Spleen (tissue), 11 donors: ENCODE data around the gene NME1. TPM values are rescaled to one million over a fixed set of nuclear protein-coding genes. Genes with fewer than 3 reads are reported as not detected.

ENCODE experiments used
- DNase-seq: peaks from one replicate; pipeline ENCODE4 v3.0.0-alpha.2; 2020
- H3K27ac ChIP-seq, 8 donors: fragments of 200-600 bp; sonication (generic) in 7 of 8; 1 replicate in 4 of 8; 2 replicates in 4 of 8; pipeline versions ENCODE4 v1.5.0 to v1.8.0; 2016 to 2021; ENCODE audit warnings: inconsistent platforms in 4 of 8, mild to moderate bottlenecking in 4 of 8, moderate library complexity in 1 of 8
- H3K27me3 ChIP-seq, 7 donors: fragments of 200-600 bp; sonication (generic) in 6 of 7; replicated peaks in 1 of 7; 1 replicate in 4 of 7; 2 replicates in 3 of 7; pipeline versions ENCODE4 v1.5.0 to v1.8.0; 2016 to 2021; ENCODE audit warnings: inconsistent platforms in 3 of 7, mild to moderate bottlenecking in 1 of 7
- H3K36me3 ChIP-seq, 6 donors: fragments of 200-600 bp; sonication (generic) in 5 of 6; 1 replicate in 4 of 6; 2 replicates in 2 of 6; pipeline versions ENCODE4 v1.5.0 to v1.8.0; 2016 to 2021; ENCODE audit warnings: inconsistent platforms in 2 of 6
- H3K4me1 ChIP-seq, 6 donors: fragments of 200-600 bp; sonication (generic) in 5 of 6; 1 replicate in 3 of 6; 2 replicates in 3 of 6; pipeline versions ENCODE4 v1.5.0 to v1.8.0; 2016 to 2021; ENCODE audit warnings: inconsistent platforms in 3 of 6
- H3K4me3 ChIP-seq, 8 donors: fragments of 200-600 bp; sonication (generic) in 7 of 8; 1 replicate in 4 of 8; 2 replicates in 4 of 8; pipeline versions ENCODE4 v1.5.0 to v1.8.0; 2016 to 2021; ENCODE audit warnings: inconsistent platforms in 4 of 8, mild to moderate bottlenecking in 4 of 8, moderate library complexity in 2 of 8
- H3K9me3 ChIP-seq, 8 donors: fragments of 200-600 bp; sonication (generic) in 7 of 8; 1 replicate in 4 of 8; 2 replicates in 4 of 8; pipeline versions ENCODE4 v1.5.0 to v1.8.0; 2016 to 2021; ENCODE audit warnings: inconsistent platforms in 4 of 8
- POLR2A ChIP-seq, 3 donors: fragments of 450-650 bp; IDR thresholded peaks; one replicate each; pipeline ENCODE4 v1.5.1; 2017; ENCODE audit warnings: antibody characterized with exemption in 3 of 3, mild to moderate bottlenecking in 1 of 3
- POLR2AphosphoS5 ChIP-seq, 3 donors: sonication (generic); formaldehyde crosslinking; IDR thresholded peaks; one replicate each; pipeline ENCODE4 v1.5.1; 2017; ENCODE audit warnings: antibody characterized with exemption in 3 of 3
- WGBS, 5 donors: extraction: QIAGEN DNeasy Blood & Tissue Kit in 3 of 5; methylation state at CpG; one replicate each; pipeline versions ENCODE4 v1.1.5 to v1.1.7; 2013 to 2018; 5-methylcytosine and 5-hydroxymethylcytosine counted together
- intact Hi-C: fragments of 100-400 bp; cut with DNase I; formaldehyde crosslinking; loops from one replicate; pipeline ENCODE4 v1.15.0; 2023; ENCODE audit warnings: low total_unique reads
- polyA plus RNA-seq, 3 donors: library from polyadenylated mRNA; stranded (reverse); fragments of 200-250 nt; gene quantifications; one replicate each; pipeline ENCODE4 v1.2.1, GENCODE V29; 2013
- total RNA-seq, 7 donors: library from RNA; depleted of rRNA in 3 of 7; stranded (reverse); fragments of >200 nt in 3 of 7; fragmentation: NEBNext Ultra II Directional in 4 of 7; extraction: Animal tissue kit (Norgen Biotek cat#: 25700) in 4 of 7; gene quantifications; one replicate each; pipeline versions ENCODE4 v1.1.0 to v1.2.1, GENCODE V29; 2016 to 2021
- TF ChIP-seq, protein P1 (sequence below), 11 experiments: fragments of 200-600 bp in 7 of 11; fragments of 450-650 bp in 4 of 11; sonication (generic) in 4 of 11; IDR thresholded peaks in 8 of 11; conservative IDR thresholded peaks in 3 of 11; 1 replicate in 7 of 11; 2 replicates in 4 of 11; pipeline versions ENCODE4 v1.4.0 to v1.8.0; 2016 to 2021; ENCODE audit warnings: antibody characterized with exemption in 11 of 11, inconsistent platforms in 4 of 11, mild to moderate bottlenecking in 1 of 11
- donor health status: healthy with polysubstance abuse.
- donor health status: DM: no; HTN: no; CAD: no; lungs with moderate emphysema.
- donor health status: DM: no; HTN: no; CAD: no.
- donor health status: Bipolar disorder and iron deficiency.
- donor health status: healthy.
- donor health status: DM: no; HTN: no; CAD: no.
- donor health status: DM: yes; HTN: yes; CAD: no.

NME1 gene
- total and polyA plus RNA-seq, 10 donors = 21.2 to 142 (median 40.6) TPM

DNA sequence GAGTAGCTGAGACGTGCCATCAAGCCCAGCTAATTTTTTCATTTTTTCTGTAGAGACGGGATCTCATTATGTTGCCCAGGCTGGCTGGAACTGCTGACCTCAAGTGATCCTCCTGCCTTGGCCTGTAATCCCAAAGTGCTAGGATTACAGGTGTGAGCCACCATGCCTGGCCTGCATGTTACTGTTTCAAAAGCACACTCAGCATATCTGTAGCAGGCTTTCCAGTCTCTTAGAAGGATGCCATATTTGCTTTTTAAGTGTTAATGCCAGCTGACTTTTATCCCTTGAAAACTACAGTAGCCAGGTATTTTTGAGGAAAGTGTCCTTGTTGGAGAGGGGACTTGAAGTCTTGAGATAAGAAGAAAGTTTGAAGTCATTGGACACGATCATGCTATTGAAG, 17.4 kb upstream of the NME1 start:
- WGBS, 5 donors = 86 to 96% (median 92%) methylated on average over 3 of the region's 3 CpGs
- Histone ChIP-seq H3K27ac (no peak overlapping the region), H3K4me1 (peaks cover 0 to 15% (median 0%) of the 10 kb centered on the region in 6 donors), H3K9me3 (no peaks in the 10 kb centered on the region), H3K36me3 (no peaks in the 10 kb centered on the region), H3K4me3 (no peak overlapping the region), H3K27me3 (no peaks in the 10 kb centered on the region)
- intact Hi-C loops = no loop called here
- DNase-seq = no peak
- TF ChIP-seq POLR2A (IDR thresholded peaks at IDR 0.05) = no peak
- TF ChIP-seq, protein P1, sequence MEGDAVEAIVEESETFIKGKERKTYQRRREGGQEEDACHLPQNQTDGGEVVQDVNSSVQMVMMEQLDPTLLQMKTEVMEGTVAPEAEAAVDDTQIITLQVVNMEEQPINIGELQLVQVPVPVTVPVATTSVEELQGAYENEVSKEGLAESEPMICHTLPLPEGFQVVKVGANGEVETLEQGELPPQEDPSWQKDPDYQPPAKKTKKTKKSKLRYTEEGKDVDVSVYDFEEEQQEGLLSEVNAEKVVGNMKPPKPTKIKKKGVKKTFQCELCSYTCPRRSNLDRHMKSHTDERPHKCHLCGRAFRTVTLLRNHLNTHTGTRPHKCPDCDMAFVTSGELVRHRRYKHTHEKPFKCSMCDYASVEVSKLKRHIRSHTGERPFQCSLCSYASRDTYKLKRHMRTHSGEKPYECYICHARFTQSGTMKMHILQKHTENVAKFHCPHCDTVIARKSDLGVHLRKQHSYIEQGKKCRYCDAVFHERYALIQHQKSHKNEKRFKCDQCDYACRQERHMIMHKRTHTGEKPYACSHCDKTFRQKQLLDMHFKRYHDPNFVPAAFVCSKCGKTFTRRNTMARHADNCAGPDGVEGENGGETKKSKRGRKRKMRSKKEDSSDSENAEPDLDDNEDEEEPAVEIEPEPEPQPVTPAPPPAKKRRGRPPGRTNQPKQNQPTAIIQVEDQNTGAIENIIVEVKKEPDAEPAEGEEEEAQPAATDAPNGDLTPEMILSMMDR (IDR thresholded peaks at IDR 0.05 in 8 of 11, conservative IDR thresholded peaks at IDR 0.05 in 3 of 11) = no peak
- TF ChIP-seq POLR2AphosphoS5 (IDR thresholded peaks at IDR 0.05) = no peak

DNA sequence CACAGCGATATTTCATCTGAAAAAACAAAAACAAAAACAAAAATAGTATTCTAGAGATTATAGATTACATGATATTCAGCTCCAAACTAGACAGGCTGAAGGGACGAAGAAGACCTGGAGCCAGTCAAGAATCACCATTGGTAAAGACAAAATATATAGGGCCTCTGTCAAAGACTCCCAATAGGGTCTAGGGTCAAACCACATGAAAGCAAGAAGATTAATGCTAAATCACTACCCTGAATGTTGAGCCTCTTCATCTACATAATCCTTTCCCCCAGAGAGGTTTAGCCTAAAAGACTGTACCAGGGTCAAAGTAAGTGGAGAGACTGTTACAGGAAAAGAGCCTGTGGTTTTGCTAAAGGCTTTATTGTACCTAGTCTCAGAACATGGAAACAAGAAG, 10.8 kb upstream of the NME1 start:
- no peaks in the 10 kb centered on the region for H3K36me3 ChIP-seq

DNA sequence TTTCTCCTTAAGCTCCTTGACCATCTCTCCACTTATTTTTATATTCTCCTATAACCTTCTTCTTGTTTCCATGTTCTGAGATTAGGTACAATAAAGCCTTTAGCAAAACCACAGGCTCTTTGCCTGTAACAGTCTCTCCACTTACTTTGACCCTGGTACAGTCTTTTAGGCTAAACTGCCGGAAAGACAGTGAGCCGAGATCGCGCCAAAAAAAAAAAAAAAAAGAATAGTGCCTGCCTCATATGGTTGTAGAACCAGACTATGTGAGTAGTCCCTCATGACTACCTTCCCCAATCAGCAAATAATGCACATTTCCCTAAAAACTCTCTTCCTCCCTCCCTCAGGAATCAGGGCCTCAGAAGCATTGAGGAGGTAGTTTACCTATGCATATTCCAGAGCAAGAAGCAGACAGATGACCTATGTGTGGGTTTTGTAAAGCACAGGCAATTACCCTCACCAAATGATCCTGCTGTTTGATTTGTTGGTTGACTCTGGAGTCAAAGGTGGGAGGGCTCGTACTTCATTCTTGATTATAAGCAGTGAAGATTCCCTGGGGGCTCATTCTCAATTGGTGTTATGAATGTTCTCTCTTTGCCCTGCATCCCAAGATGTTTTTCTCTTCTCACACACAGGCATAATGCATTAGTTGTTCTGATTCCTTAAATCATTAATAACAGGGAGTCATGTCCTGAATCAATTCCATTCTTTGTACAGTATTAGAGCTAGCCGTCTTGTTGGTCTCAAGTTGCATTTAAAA, 8.9 kb upstream of the NME1 start:
- no peaks in the 10 kb centered on the region for H3K9me3 ChIP-seq
- no peaks in the 10 kb centered on the region for H3K27me3 ChIP-seq
- 73 to 89% (median 84%) methylated on average over 6 of the region's 6 CpGs for WGBS, 5 donors
- intact Hi-C loops = no loop called here
- no peak for TF ChIP-seq POLR2A (IDR thresholded peaks at IDR 0.05)
- TF ChIP-seq, protein P1 (IDR thresholded peaks at IDR 0.05 in 8 of 11, conservative IDR thresholded peaks at IDR 0.05 in 3 of 11) = no peak
- no peak for TF ChIP-seq POLR2AphosphoS5 (IDR thresholded peaks at IDR 0.05)
- no peaks in the 10 kb centered on the region for H3K36me3 ChIP-seq
- no peak for DNase-seq
- H3K4me3 ChIP-seq = no peak overlapping the region
- no peaks in the 10 kb centered on the region for H3K4me1 ChIP-seq
- H3K27ac ChIP-seq = no peak overlapping the region

More for the DNA sequence above, 10.8 kb upstream of the NME1 start:
- no peak for DNase-seq
- H3K27me3 ChIP-seq = no peaks in the 10 kb centered on the region
- WGBS, 5 donors = 89 to 96% (median 95%) methylated on average over 2 of the region's 2 CpGs
- TF ChIP-seq, protein P1 (IDR thresholded peaks at IDR 0.05 in 8 of 11, conservative IDR thresholded peaks at IDR 0.05 in 3 of 11) = no peak
- TF ChIP-seq POLR2A (IDR thresholded peaks at IDR 0.05) = no peak
- no peak for TF ChIP-seq POLR2AphosphoS5 (IDR thresholded peaks at IDR 0.05)
- H3K27ac ChIP-seq = no peak overlapping the region
- no peak overlapping the region for H3K4me3 ChIP-seq
- intact Hi-C loops = no loop called here
- no peaks in the 10 kb centered on the region for H3K9me3 ChIP-seq
- H3K4me1 ChIP-seq = no peaks in the 10 kb centered on the region

DNA sequence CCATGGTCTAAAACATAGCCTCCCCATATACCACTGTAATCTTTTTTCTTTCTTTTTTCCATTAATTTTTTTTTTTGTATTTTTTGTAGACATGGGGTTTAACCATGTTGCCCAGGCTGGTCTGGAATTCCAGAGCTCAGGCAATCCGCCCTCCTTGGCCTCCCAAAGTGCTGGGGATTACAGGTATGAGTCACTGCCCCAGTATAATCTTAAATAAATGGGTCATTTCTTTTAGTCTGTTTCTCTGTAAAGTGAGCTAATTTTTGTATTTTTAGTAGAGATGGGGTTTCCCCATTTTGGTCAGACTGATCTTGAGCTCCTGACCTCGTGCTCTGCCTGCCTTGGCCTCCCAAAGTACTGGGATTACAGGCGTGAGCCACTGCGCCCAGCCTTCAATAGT, 5.7 kb upstream of the NME1 start:
- Histone ChIP-seq H3K27me3 (no peaks in the 10 kb centered on the region), H3K4me1 (peaks cover 0 to 5% (median 4%) of the 10 kb centered on the region in 6 donors), H3K36me3 (no peaks in the 10 kb centered on the region), H3K9me3 (no peaks in the 10 kb centered on the region), H3K27ac (no peak overlapping the region), H3K4me3 (no peak overlapping the region)
- TF ChIP-seq, protein P1 (IDR thresholded peaks at IDR 0.05 in 8 of 11, conservative IDR thresholded peaks at IDR 0.05 in 3 of 11) = no peak
- TF ChIP-seq POLR2A (IDR thresholded peaks at IDR 0.05) = no peak
- intact Hi-C loops = no loop called here
- no peak for DNase-seq
- 60 to 75% (median 72%) methylated on average over 4 of the region's 4 CpGs for WGBS, 5 donors
